GM19438 (cell line): Measurements from ENCODE around the gene BICDL2.
A peak's percentile ranks its signal among the peaks of the same experiment; 100 is the strongest.
"Not testable (repeated sequence)": the region's sequence is repeated elsewhere in the genome, so short reads cannot be mapped to it uniquely, and the experiment has no call there.

Experiments used
- ATAC-seq: cut with Tn5 transposase; IDR thresholded peaks from one replicate; pipeline ENCODE4 v1.9.1; 2021; ENCODE audit warnings: low read depth; ENCODE audit not compliant: unreplicated experiment

Gene BICDL2

DNA sequence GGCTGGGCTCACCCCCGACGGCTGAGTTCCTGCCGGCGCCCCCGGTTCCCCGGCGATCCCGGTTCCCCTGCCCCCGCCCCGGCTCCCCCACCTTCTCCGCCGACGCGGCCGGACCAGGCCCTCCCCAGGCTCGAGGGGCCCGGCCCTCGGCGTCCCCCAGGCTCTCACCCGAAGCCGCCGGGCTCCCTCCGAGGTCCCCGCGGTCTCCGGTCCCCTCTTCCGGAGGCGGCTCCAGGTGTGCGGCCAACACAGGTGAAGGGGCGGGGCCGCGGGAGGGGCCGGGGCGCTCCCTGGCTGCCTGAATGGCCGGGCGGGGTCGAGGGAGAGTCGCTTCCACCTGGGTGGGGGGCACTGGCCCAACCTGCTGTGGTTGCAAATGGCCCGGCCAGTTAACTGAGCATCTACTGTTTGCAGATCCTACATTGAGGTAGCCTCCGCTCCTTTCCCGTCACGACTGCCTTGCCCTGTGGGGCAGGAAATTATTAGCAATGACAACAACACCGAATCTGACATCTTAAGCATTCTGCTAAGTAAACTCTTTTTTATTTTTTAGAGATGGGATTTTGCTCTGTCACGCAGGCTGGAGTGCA lies at the start of gene BICDL2:
BICDL2 (minus strand) TSS at position 219 of the 590 bp plus-strand sequence. CDS start 1,448 bp downstream, outside the sequence.
- ATAC-seq: no peak

DNA sequence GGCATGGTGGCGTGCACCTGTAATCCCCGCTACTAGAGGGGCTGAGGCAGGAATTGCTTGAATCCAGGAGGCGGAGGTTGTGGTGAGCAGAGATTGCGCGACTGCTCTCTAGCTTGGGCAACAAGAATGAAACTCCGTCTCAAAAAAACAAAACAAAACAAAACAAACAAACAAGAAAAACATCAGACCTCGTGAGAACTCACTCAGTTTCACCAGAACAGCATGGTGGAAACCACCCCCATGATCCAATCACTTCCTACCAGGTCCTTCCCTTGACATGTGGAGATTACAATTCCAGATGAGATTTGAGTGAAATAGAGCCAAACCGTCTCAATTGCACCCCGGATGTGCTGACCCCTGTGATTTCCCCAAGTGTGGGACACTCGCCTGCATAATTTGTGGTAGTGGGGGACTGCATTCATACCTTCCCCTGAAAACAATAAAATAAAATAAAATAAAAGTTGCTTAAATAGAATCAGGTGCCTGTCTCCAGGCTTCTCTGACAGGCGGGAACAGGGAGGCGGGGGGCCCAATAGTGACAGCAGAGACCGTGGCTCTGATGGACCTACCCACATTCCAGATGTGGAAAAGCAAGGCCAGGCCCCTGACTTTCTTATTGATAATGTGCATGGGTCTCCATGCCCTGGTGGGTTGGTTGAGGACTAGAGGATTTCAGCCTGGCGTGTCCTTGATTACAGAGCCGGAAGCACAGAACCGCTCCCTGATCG lies 49.3 kb upstream of the BICDL2 start:
- ATAC-seq: no peak

GRCh38 chr16:3084969-3085670 lies 48.4 kb upstream of the BICDL2 start:
- no peak for ATAC-seq

- no peak for ATAC-seq
Measured at GRCh38 chr16:3084491-3084890, 47.7 kb upstream of the BICDL2 start.

DNA sequence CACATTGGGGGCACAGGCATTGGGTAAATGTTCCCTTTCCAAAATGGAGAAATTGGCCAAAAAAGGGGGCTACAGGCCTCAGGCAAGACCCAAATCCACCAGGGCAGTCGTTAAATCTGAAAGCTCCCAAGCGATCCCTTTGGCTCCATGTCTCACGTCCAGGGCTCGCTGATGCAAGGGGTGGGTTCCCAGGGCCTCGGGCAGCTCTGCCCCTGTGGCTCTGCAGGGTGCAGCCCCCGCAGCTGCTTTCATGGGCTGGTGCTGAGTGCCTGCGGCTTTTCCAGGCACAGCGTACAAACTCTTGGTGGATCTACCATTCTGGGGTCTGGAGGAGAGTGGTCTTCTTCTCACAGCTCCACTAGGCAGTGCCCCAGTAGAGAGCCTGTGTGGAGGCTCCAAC lies 46.7 kb upstream of the BICDL2 start:
- ATAC-seq: not testable (repeated sequence)

- ATAC-seq: not testable (repeated sequence)
Measured at GRCh38 chr16:3081957-3082356, 45.2 kb upstream of the BICDL2 start.

DNA sequence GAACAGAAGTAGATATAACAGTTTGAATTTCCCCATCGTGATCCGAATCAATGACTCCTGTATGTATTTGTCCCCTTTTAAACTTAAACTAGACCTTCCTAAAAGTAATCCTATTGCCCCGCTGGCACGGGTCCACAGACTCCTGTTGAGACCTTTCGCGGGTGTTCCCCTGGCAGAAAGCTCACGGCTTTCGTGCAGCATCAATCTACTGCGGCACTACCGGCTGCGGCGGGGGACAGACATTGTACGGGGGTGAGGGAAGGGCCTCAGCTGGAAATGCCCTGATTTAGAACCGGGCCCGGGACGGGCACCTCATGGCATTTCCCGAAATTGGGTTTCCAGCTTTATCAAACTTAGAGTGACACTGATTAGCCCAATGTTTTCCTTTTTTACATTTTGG lies 43.3 kb upstream of the BICDL2 start:
- no peak for ATAC-seq

GRCh38 chr16:3076577-3076976 lies 39.8 kb upstream of the BICDL2 start:
- no peak for ATAC-seq

GRCh38 chr16:3075946-3076345 lies 39.2 kb upstream of the BICDL2 start:
- not testable (repeated sequence) for ATAC-seq

DNA sequence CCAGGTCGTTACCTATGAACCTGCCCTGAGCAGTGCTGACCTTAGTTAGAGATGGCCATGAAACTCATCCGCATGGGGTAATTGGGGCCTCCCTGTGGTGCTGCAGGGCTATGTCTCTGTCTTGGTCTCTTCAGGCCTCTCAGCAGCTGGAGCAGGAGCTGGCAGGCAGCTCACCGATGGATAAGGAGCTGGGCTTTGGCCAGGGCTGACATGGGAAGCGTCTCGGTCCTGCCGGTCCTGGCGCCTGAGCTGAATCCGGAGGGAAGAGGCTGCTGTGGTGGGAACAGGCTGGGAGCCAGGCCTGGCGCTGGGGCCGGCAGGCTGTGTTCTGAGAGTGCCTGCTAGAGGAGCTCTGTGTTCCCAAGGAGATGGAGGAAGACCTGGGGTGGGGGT lies 38.8 kb upstream of the BICDL2 start:
- ATAC-seq: no peak

GRCh38 chr16:3074860-3075522 lies 38.2 kb upstream of the BICDL2 start:
- ATAC-seq: peak; percentile 64

- ATAC-seq: no peak
Measured at GRCh38 chr16:3073448-3073847, 36.7 kb upstream of the BICDL2 start.

DNA sequence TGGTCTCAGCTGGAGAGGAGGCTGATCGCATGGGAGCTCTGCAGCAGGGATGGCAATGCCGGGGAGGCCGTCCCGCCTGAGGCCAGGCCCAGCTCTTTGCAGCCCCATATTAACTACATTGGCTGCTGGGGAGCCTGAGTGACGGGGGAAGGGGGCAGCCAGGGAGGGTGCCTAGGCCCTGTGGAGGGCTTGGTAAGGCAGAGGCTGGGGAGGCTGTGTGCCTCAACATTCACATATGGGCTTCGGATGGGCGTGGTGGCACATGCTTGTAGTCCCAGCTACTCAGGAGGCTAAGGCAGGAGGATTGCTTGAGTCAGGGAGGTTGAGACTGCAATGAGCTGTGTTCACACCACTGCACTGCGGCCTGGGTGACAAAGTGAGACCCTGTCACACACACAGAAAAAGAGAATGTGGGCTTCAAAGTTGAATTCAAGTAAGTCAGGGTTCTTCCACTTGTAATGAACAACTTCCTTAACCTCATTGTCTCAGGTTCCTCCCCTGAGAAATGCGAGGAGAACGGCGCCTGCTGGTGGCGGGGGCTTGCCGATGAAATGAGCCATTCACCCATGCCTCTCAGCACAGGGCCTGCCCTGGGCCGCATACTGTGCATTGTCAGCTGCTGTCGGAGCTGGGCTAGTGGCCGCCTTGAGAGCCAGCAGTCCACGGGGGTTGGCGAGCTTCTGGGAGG lies 36.0 kb upstream of the BICDL2 start:
- ATAC-seq: not testable (repeated sequence)

GRCh38 chr16:3072148-3072547 lies 35.4 kb upstream of the BICDL2 start:
- not testable (repeated sequence) for ATAC-seq

GRCh38 chr16:3071655-3072054 lies 34.9 kb upstream of the BICDL2 start:
- no peak for ATAC-seq

- ATAC-seq: no peak
Measured at GRCh38 chr16:3070608-3071111, 33.9 kb upstream of the BICDL2 start.

DNA sequence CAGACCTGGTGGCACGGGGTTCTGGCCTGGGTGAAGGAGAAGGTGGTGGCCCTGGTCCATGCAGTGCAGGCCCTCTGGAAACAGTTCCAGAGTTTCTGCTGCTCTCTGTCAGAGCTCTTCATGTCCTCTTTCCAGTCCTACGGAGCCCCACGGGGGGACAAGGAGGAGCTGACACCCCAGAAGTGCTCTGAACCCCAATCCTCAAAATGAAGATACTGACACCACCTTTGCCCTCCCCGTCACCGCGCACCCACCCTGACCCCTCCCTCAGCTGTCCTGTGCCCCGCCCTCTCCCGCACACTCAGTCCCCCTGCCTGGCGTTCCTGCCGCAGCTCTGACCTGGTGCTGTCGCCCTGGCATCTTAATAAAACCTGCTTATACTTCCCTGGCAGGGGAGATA lies 32.4 kb upstream of the BICDL2 start:
- not testable (repeated sequence) for ATAC-seq

GRCh38 chr16:3068487-3068886 lies 31.7 kb upstream of the BICDL2 start:
- no peak for ATAC-seq

- no peak for ATAC-seq
Measured at GRCh38 chr16:3066440-3066748, 29.6 kb upstream of the BICDL2 start.

GRCh38 chr16:3065742-3066439 lies 29.1 kb upstream of the BICDL2 start:
- ATAC-seq: no peak
